ENCODE results near the gene VCAM1. TPM values are rescaled to one million over a fixed set of nuclear protein-coding genes. Genes with fewer than 3 reads are reported as not detected.

Gene VCAM1
- total and polyA plus RNA-seq, 9 of the 15 experiments (the other 6 are each of a cell fraction or from before 2014, with no cell fraction given), result 0.04 to 0.13 TPM; not detected in 7

GRCh38 chr1:100671601-100672000, 47.9 kb upstream of the VCAM1 start:
- Histone ChIP-seq H3K9me3 (replicated peaks; ENCODE audit: control insufficient read depth, insufficient read depth, low read depth, low read length) (no peaks in the 10 kb centered on the region), H2AFZ (ENCODE audit: low read depth, low read length) (no peak overlapping the region), H3K4me1 (replicated peaks in 1 of 2; ENCODE audit: control insufficient read depth in 2 of 2, insufficient read depth in 2 of 2, low read length in 2 of 2) (no peaks in the 10 kb centered on the region), H3K36me3 (ENCODE audit: control insufficient read depth, insufficient read depth, low read length) (no peaks in the 10 kb centered on the region), H3K27ac (ENCODE audit: extremely low read depth, low read depth, low read length) (no peak overlapping the region), H3K4me3 (no peak overlapping the region), H4K20me1 (replicated peaks; ENCODE audit: control insufficient read depth, insufficient read depth, low read length) (no peaks in the 10 kb centered on the region), H3K4me2 (ENCODE audit: insufficient read depth, low read length) (no peak overlapping the region), H3K9ac (ENCODE audit: insufficient read depth in 1 of 2, low read depth in 2 of 2, low read length in 2 of 2) (no peak overlapping the region), H3K27me3 (ENCODE audit: control insufficient read depth in 2 of 2, insufficient read depth in 2 of 2, low read length in 2 of 2) (no peaks in the 10 kb centered on the region), H3K79me2 (ENCODE audit: control insufficient read depth, insufficient read depth, low read length) (no peaks in the 10 kb centered on the region), H3K9me1 (ENCODE audit: control insufficient read depth, insufficient read depth, low read length) (no peaks in the 10 kb centered on the region)
- CTCF ChIA-PET (ENCODE audit: low intra/inter-chr PET ratio), result no interaction called here
- ATAC-seq (no peak), DNase-seq (ENCODE audit: extremely low read depth in 1 of 4, low spot score in 3 of 4) (no peak), FAIRE-seq (no peak)
- in situ Hi-C loops (cut with MboI) (no loop called here), intact Hi-C loops (cut with micrococcal nuclease) (no loop called here)
- BruUV-seq (replicated peaks), result no TSS peak
- POLR2A ChIA-PET, result no interaction called here
- TF ChIP-seq AFF1 (IDR thresholded peaks at IDR 0.05; ENCODE audit: low read depth in 1 of 2, partially characterized antibody in 2 of 2) (no peak), NELFE (IDR thresholded peaks at IDR 0.05; ENCODE audit: insufficient read depth, insufficient read length) (no peak), HDAC3 (IDR thresholded peaks at IDR 0.05; ENCODE audit: borderline replicate concordance, partially characterized antibody) (no peak), ZNF766 (CRISPR knock-in tag; conservative IDR thresholded peaks at IDR 0.05) (no peak), PRMT5 (CRISPR knock-in tag; IDR thresholded peaks at IDR 0.05) (no peak)

Data from K562 (cell line).